ENCODE data around the gene NFATC4.

NFATC4 gene

DNA sequence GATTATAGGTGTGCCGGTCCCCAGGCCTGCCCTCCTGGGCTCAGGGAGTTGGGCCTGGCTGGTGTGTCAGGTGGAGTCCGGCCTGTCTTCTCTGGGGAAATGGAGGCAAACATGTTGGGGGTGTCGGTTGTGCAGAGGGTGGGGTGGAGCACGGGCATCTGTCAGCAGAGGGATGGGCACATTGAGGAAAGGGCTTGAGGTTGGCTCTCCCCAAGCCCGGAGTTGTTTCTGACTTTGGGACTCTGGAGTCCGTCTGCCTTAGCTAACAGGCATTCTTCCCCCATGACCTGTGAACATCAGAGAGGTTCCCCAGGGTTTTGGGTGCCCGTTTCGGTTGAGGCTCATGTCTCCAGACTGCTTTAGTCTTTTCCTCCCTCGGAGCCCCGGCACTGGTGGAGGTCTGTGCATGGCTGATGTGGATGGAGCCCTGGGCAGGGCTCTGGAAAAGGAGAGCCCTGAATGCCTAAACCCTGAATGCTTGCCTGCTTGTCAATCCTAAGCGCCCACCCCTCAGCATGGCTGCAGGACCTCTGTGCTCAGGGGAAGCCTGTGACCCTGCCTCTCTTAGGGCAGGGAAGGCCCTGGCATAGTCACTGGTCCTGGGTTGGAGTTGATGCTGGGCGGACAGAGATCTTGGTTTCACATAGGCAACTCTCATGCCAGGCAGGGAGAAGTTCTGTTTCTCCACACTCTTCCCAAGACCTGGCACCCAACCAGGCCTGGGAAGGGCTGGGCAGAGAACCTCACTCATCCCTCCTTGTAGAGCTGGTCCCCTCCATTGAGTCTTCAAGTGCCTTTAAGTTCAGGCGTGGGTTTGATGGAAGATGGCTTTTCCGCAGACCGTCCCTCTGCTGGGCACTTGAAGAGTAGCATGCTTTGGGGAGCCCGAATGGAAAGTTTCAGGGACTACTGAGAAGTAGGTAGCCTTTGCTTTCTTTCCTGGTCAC lies 43.7 kb downstream of the NFATC4 start:
- peak; percentile 62 for DNase-seq

DNA sequence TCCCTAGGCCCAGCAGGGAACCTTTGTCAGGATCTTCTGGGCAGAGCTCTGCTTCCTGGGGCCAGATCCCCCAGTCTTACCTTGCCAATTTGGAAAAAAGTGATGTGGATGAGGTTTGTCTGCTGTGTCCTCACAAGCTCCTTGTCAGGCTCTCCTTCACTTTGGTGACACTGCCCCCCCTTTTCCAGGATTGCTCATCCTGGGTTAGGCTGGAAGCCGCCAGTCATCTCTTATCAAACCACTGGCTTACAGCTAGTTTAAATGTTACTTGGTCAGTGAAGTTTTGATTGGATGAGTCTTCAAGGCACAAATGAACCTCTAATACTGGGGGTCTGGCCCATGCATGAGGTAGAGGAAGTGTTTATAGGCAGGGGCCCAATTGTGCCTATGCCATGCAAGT lies 46.1 kb downstream of the NFATC4 start:
- DNase-seq = no peak

DNA sequence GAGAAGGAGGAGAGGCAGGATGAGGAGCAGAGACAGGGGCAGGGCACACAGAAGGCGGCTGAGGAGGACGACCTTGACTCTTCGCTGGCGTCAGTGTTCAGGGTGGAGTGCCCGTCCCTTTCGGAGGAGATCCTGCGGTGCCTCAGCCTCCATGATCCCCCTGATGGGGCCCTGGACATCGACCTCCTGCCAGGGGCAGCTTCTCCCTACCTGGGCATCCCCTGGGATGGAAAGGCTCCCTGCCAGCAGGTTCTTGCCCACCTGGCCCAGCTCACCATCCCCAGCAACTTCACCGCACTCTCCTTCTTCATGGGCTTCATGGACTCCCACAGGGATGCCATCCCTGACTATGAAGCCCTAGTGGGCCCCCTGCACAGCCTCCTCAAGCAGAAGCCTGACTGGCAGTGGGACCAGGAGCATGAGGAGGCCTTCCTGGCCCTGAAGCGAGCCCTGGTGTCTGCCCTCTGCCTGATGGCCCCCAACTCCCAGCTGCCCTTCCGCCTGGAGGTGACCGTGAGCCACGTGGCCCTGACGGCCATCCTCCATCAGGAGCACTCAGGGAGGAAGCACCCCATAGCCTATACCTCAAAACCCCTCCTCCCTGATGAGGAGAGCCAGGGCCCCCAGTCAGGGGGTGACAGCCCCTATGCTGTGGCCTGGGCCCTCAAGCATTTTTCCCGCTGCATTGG lies 46.9 kb downstream of the NFATC4 start:
- DNase-seq = no peak

DNA sequence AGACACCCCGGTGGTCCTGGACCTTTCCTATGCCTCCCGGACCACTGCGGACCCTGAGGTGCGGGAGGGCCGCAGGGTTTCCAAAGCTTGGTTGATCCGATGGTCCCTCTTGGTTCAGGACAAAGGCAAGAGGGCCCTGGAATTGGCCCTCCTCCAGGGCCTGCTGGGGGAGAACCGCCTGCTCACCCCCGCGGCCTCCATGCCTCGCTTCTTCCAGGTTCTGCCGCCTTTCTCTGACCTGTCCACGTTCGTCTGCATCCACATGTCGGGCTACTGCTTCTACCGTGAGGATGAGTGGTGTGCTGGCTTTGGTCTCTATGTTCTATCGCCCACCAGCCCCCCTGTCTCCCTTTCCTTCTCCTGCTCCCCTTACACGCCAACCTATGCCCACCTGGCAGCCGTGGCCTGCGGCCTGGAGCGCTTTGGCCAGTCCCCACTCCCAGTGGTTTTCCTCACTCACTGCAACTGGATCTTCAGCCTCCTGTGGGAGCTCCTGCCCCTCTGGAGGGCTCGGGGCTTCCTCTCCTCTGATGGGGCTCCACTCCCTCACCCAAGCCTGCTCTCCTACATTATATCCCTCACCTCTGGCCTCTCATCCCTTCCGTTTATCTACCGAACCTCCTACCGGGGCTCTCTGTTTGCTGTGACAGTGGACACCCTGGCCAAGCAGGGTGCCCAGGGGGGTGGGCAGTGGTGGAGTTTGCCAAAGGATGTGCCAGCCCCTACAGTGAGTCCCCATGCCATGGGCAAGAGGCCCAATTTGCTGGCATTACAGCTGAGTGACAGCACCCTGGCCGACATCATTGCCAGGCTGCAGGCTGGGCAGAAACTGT lies 47.7 kb downstream of the NFATC4 start:
- DNase-seq = no peak

DNA sequence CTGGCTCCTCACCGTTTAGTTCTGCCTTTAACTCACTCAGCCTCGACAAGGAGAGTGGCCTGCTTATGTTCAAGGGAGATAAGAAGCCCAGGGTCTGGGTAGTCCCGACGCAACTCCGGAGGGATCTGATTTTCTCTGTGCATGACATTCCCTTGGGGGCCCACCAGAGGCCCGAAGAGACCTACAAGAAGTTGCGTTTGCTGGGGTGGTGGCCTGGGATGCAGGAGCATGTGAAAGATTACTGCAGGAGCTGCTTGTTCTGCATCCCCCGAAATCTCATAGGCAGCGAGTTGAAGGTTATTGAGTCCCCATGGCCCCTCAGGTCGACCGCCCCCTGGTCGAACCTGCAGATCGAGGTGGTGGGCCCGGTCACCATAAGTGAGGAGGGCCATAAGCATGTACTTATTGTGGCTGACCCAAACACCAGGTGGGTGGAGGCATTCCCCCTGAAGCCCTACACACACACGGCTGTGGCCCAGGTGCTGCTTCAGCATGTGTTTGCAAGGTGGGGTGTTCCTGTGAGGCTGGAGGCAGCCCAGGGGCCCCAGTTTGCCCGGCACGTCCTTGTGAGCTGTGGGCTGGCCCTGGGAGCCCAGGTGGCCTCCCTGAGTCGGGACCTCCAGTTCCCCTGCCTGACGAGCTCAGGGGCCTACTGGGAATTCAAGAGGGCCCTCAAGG lies 48.4 kb downstream of the NFATC4 start:
- DNase-seq = no peak

DNA sequence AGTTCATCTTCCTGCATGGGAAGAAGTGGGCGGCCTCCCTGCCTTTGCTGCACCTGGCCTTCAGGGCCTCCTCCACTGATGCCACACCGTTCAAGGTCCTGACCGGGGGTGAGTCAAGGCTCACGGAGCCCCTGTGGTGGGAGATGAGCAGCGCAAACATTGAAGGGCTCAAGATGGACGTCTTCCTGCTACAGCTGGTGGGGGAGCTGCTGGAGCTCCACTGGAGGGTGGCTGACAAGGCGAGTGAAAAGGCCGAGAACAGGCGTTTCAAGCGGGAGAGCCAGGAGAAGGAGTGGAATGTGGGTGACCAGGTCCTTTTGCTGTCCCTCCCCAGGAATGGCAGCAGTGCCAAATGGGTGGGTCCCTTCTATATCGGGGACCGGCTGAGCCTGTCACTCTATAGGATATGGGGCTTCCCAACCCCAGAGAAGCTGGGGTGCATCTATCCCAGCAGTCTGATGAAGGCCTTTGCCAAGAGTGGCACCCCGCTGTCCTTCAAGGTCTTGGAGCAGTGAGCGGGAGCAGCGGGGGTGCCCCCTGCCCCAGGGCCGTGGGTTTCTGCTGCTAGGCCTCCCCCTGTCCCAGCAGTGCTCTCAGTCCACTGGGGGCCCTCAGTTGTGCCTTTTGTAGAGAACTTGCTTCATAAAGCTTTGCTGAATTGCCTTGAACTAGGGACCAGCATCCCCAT lies 49.1 kb downstream of the NFATC4 start:
- DNase-seq = no peak

DNA sequence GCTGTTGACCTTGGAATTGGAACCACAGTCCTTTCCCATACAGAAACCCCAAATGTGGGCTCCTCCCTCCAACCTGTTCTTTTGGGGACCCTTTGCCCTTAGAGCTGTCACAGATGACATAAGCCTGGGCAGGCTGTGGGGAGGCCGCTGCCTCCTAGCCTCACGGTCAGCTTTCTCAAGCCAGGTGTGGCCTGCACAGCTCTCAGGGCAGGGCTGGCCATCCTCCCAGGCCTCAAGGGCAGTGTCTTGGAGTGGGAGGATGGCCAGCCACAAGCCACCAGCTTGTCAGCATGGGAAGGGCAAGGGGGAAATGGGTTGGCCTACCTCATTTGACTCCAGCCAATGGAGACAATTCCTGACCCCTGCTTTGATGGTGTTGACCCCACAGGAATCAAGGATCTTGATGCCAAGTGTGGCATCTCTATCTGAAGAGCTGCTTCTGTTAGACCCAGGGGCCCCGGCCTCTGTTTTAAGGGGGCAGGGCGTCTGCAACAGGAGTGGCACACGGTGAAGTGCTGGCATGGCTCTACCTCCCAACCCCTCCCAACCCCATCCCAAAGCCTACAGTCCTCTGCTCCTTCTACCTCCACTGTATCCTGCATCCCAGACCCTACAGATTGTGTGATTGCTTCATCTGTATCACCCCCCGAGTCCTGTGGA lies 50.0 kb downstream of the NFATC4 start:
- no peak for DNase-seq

DNA sequence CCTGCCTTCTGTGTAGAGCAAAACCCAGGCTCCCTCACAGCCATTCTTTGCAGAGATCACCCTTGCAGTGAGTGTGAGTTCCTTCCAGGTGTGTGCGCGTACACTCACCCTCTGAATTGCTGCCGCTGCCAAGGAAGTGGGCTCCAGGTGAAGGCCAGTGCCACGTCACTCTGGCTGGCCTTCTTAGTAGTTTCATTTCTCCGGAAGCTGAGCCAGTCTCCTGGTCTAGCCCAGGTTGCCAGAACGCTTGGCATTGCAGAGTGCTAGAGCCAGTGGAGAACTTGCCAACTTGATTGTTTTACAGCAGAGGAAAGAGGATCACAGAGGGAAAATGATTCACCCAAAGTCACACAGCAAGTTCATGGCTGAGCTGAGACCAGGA lies 50.5 kb downstream of the NFATC4 start:
- no peak for DNase-seq

DNA sequence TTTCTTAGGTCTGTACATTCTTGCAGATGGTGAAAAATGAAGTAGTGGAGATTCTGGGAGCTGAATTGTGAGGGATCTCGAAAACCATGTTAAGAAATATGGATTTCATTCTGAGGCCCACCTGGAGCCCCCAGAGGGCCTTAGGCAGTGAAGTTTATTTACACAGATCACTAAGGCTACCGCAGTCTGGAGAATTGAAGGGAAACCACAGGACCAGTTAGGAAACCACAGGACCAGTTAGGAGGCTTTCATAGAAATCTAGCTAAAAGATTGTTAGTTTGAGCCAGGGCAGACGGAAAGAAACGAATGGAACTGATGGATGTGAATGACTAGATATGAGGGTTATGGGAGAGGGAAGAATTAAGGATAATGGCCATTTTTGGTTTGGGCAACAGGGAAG lies 54.3 kb downstream of the NFATC4 start:
- DNase-seq = no peak

DNA sequence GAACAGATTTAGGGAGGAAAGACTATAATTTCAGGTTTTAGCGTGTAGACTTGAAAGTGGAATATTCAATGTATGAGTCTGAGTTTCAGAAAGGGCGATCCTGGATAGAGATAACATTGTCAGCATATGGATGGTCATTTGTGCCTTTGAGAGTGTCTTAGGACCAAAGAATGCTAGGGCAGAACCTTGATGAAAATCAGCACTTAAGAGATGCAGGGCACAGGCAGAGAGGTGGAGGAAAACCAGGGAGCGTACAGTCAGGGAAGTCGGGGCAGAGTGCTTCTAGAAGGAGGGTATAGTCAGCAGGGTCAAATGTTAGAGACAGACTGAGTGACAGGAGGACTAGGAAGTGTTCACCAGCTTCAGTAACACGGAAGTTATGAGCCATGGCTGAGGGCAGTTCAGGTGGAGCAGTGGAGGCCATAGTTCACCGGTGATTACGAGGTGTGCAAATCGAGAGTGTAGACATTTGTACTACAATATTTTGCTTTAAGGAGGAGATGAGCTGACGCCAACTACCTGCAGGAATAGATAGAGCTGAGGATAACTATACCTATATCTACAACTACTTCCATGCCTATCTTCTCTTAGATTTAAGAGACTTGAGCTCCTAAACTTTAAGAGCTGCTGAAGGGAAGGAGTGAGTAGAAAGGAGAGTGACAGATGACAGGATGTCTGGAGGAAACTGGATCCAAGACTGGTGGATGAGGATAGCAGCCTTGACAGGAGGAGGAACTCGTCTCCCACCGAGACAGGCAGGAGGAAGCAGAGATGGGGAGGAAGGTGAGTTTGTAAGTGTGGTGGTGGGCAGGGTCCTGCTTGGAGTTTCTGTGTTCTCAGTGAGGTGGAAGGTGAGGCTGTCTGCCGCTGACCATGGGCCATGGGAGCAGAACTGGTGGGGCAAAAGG lies 55.0 kb downstream of the NFATC4 start:
- DNase-seq = no peak

DNA sequence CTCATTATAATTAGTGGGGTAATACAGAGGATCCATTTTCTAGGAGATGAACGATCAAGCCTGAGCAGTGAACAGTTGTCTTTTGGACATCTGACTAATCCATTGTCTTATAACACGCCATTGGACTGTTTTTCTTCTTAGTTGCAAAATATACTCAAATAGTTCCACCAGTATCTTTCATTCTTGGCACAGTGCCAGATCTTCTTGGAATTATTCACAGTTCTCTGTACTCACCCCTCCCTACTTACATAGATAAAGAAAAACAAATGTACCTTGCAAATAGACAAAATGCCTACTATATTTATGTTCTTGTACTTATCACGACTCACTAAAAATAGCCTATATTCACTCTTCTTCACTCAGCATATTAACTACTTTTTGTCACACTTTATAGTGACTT lies 57.7 kb downstream of the NFATC4 start:
- DNase-seq = peak; percentile 77

DNA sequence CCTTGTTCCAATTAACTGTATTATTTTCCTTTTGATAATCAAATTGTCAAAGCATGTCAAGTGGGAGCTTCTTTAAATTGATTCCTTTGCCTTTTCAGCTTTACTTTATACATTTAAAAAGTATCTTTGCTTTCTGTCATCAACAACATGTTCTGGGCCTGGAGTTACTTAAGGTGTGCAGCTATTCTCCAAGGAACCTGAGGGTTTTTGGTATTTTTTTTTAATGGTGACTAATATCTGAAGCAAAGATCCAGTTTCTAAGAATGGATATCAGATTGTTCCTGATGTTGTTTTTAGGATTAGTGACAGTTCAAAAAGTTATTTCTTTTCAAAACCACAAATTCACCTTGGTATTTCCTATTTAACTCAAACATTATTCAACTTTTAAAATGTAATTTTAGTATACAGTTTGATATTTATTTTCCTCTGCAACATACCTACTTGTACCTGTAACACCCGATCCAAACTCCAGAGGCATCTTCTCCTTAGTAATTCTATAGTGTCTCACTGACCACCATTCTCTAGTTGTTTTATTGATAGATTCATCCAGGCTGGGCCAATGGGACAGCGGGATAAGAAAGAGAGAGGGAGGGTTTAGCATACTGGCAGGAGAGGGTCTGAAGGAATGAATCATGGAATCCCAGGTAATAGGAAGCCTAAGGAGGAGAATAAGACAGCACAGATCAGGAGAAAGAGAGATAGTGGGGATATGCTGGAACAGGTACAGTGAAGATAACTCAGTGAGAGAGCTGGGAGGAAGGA lies 58.3 kb downstream of the NFATC4 start:
- DNase-seq = no peak

DNA sequence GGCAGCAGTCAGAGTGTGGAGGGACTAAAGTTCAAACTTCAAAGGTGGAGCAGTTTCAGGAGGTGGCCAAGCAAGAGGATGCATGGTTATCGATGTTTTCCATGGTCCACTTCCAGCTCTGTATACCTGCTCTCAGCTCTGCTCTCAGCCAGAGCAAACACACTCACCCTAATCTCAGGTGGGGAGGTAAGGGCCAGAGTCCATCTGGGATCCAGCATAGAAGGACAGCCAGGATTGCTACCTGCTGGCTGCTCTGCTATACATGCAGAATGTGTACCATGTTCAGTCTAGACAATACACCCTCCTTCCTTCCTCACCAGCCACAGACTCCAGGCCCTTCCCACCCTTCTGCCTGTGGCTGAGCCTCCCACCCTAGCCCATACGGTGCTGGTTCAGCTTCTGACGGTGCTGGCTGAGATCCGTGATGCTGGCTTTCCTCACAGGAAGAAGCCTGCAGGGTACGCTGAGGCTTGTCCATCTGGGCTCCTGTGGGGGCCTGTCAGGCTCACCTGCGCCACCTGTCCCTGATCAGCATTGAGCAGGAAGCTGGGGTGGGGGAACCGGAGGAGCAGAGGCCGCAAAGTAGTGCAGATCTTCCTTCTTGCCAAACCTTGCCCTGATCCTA lies 59.0 kb downstream of the NFATC4 start:
- no peak for DNase-seq

DNA sequence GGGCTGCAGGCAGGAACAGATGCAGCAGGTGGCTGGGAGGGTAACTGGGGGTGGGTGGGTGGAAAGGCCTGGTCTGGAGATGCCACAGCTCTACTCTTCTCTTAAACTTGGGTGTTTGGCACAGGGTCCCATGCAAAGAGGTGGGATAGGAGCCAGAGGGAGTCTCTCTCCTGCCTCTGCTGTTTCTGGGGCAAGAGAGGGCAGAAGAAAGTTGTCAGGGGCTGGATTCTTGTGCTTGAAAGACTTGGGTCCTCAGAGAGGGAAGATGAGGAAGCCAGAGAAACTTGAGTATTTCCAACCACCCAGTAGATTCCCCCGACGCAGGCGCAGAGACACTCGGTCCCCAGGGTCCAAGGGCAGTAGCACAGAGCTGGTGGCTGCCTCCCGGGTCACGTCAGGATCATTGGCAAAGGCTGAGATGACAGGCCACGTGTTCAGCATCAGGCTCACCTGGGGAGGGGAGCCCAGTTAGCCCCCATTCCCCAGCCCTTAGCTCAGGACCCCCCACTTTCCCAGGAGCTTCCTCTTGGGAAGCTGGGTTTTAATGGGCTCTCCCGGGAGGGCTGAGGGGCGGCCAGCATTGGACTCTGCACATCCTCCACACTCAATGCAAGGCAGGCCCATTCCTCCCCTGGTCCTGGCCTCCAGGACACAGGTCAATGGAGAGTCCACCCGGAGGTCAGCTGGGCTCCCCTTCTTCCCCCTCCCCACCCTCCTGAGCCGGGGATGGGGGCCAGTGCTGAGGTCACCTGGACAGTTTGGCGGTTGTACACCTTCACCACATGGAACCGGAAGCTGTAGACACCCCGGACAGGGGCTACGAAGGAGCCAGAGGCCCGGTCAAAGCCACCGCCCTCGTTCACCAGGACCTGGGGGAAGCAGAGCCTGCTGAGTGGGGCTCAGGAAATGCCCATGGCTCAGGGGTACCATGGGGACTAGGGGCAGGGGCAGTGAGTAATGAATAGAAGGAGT lies 59.8 kb downstream of the NFATC4 start:
- no peak for DNase-seq

DNA sequence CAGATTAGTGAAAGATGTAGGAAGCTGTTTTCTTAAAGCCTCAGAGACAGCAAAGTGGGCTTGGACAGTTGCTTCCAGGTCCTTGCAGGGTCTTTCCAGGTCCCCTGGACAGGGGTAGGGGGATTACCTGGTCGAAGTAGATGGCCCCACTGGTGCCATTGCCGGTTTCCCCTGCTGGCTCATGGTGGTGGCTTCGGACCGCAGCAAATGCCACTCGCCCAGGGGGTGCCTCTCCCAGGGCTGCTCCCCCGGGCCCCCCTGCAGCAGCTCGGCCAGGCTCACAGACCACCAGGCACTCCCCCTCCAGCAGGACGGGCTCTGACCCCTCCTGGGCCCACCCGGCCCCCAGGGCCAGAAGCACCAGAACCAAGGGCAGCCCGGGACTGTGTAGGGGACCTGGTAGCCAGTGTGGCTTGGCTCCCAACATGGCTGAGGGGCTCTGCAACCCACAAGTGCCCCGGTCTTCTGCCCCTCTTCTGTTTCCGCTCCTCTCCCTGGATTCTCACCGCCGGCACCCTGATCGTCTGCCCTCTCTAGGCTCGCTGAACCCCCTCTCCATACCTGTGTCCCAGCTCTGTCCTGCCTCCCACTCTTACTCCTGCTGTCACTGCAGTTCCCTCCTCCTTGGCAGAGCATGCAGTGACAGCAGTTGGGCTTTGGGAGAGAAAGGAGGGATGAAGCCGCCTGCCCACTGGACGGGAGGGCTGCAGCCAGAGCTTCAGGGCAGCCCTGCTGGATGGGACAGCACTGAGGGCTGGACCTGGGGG lies 60.8 kb downstream of the NFATC4 start:
- no peak for DNase-seq

Data from fibroblast of skin of scalp (primary cell).